ENCODE results near the gene GLI3.

DNA sequence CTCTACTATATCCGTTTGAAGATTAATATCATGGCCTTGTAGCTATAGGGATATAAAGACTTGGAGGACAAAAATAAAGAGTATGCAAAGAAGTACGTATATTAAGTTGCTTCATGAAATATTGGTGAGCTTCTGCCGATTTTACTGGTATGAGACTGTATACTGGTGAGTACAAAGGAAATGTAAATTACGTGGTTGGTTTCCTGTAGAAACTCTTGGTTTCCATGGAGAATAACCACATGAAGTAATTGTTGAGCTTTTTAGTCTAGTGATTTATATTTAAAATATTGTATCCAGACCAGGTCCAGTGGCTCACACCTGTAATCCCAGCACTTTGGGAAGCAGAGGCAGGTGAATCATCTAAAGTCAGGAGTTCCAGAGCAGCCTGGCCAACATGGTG is 32.2 kb upstream of the GLI3 start:
- TF ChIP-seq, protein P1, sequence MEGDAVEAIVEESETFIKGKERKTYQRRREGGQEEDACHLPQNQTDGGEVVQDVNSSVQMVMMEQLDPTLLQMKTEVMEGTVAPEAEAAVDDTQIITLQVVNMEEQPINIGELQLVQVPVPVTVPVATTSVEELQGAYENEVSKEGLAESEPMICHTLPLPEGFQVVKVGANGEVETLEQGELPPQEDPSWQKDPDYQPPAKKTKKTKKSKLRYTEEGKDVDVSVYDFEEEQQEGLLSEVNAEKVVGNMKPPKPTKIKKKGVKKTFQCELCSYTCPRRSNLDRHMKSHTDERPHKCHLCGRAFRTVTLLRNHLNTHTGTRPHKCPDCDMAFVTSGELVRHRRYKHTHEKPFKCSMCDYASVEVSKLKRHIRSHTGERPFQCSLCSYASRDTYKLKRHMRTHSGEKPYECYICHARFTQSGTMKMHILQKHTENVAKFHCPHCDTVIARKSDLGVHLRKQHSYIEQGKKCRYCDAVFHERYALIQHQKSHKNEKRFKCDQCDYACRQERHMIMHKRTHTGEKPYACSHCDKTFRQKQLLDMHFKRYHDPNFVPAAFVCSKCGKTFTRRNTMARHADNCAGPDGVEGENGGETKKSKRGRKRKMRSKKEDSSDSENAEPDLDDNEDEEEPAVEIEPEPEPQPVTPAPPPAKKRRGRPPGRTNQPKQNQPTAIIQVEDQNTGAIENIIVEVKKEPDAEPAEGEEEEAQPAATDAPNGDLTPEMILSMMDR (conservative IDR thresholded peaks at IDR 0.05 in 1 of 2, IDR thresholded peaks at IDR 0.05 in 1 of 2; ENCODE audit: extremely low read depth in 1 of 2, insufficient read depth in 1 of 2, low read depth in 1 of 2, low read length in 2 of 2), result no peak
- TF ChIP-seq EZH2 (IDR thresholded peaks at IDR 0.05; ENCODE audit: borderline replicate concordance, low read length), result no peak
